ENCODE data around the gene FHAD1. TPM values are rescaled to one million over a fixed set of nuclear protein-coding genes. Genes with fewer than 3 reads are reported as not detected.

The FHAD1 gene
- total RNA-seq, 1 experiment from 2014 or later, result 1.9 TPM

GRCh38 chr1:15331734-15332133, 84.7 kb downstream of the FHAD1 start:
- Mint-ChIP-seq H3K27me3 (ENCODE audit: low read depth) (peaks cover 18% of the 10 kb centered on the region), H3K4me3 (no peak overlapping the region), H3K9me3 (no peaks in the 10 kb centered on the region), H3K27ac (no peak overlapping the region), H3K4me1 (no peaks in the 10 kb centered on the region), H3K36me3 (ENCODE audit: insufficient read depth in 1 of 3, low read depth in 3 of 3) (no peaks in the 10 kb centered on the region)
- Histone ChIP-seq H3K4ac (ENCODE audit: low read depth, low read length) (no peak overlapping the region), H3K23me2 (ENCODE audit: insufficient read length, low read depth, low read length, poor library complexity, severe bottlenecking) (no peaks in the 10 kb centered on the region), H2AFZ (ENCODE audit: low read length) (no peak overlapping the region), H3K56ac (ENCODE audit: insufficient read length, low read depth, low read length) (no peak overlapping the region), H2BK15ac (ENCODE audit: low read depth, low read length) (no peak overlapping the region), H2BK5ac (ENCODE audit: insufficient read length, low read length) (no peak overlapping the region), H3K79me2 (ENCODE audit: insufficient read depth, low read length) (no peaks in the 10 kb centered on the region), H4K8ac (replicated peaks; ENCODE audit: insufficient read length, low read depth, low read length) (no peak overlapping the region), H3K9ac (ENCODE audit: extremely low read depth, insufficient read length, low read length) (no peak overlapping the region), H4K91ac (ENCODE audit: insufficient read length, low read depth, low read length) (no peak overlapping the region), H3K4me2 (ENCODE audit: insufficient read depth, insufficient read length, low read length) (no peak overlapping the region), H3K14ac (ENCODE audit: insufficient read depth, low read length) (no peak overlapping the region), H3T11ph (ENCODE audit: low read length) (no peak overlapping the region), H2BK12ac (ENCODE audit: insufficient read length, low read depth, low read length) (no peak overlapping the region), H2BK20ac (ENCODE audit: low read depth, low read length, poor library complexity, severe bottlenecking) (no peak overlapping the region), H3K27ac (ENCODE audit: insufficient read length, low read depth, low read length) (no peak overlapping the region), H4K5ac (ENCODE audit: insufficient read length, low read depth, low read length) (no peak overlapping the region), H3K27me3 (ENCODE audit: insufficient read depth, low read length) (no peaks in the 10 kb centered on the region; the same call in 1 of the 2 replicates), H3K9me3 (ENCODE audit: control insufficient read depth, low read depth, low read length) (no peaks in the 10 kb centered on the region), H4K20me1 (ENCODE audit: control insufficient read depth, insufficient read depth, insufficient read length) (no peaks in the 10 kb centered on the region), H3K23ac (ENCODE audit: insufficient read length, low read depth, low read length) (no peak overlapping the region), H2AK5ac (ENCODE audit: insufficient read length, low read length) (no peak overlapping the region), H3K79me1 (ENCODE audit: insufficient read depth, low read depth, low read length, poor library complexity, severe bottlenecking) (no peaks in the 10 kb centered on the region), H2BK120ac (ENCODE audit: low read depth, low read length, poor library complexity, severe bottlenecking) (no peak overlapping the region), H3K4me1 (ENCODE audit: insufficient read depth, low read length) (no peaks in the 10 kb centered on the region), H3K18ac (ENCODE audit: insufficient read length, low read depth, low read length) (no peak overlapping the region)
- no CpG with 5 or more reads among the region's 2 CpGs for WGBS (ENCODE audit: extremely low coverage, insufficient read length, low lambda C conversion rate)
- no peak for TF ChIP-seq CTCF (conservative IDR thresholded peaks at IDR 0.05)
- DNase-seq, result no peak
